ENCODE results near the gene COQ8B.
A peak's percentile ranks its signal among the peaks of the same experiment; 100 is the strongest.

COQ8B gene

GRCh38 chr19:40750058-40750873 is 33.6 kb upstream of the COQ8B start, which contains the start of gene ACTMAP:
ACTMAP (minus strand) TSS chr19:40750477; CDS start chr19:40749803, 674 bp downstream.
- Histone ChIP-seq H3K9ac (ENCODE audit: low read length) (peak within 1 kb of the TSS; percentile 98), H3K4me3 (ENCODE audit: low read depth, low read length, poor library complexity, severe bottlenecking) (peak within 1 kb of the TSS; percentile 89), H3K4me1 (ENCODE audit: insufficient read depth, low read length, severe bottlenecking) (peaks cover 53% of the 10 kb centered on the region), H4K20me1 (ENCODE audit: insufficient read depth, low read length) (no peaks in the 10 kb centered on the region), H3K36me3 (ENCODE audit: insufficient read depth, low read length) (peaks cover 34% of the 10 kb centered on the region), H3K27ac (ENCODE audit: low read depth, low read length, poor library complexity, severe bottlenecking) (peak within 1 kb of the TSS; percentile 84), H3K9me3 (ENCODE audit: low read length) (no peaks in the 10 kb centered on the region), H3K4me2 (ENCODE audit: low read length) (peak within 1 kb of the TSS; percentile 75), H3K79me2 (ENCODE audit: insufficient read depth, low read length) (peaks cover 42% of the 10 kb centered on the region), H3K27me3 (ENCODE audit: insufficient read depth, low read length) (no peaks in the 10 kb centered on the region), H3K9me2 (ENCODE audit: low read depth, low read length) (no peaks in the 10 kb centered on the region), H2AFZ (ENCODE audit: low read length) (no peak within 1 kb of the TSS), H3F3A (ENCODE audit: insufficient read depth, low read length) (no peaks in the 10 kb centered on the region)
- TF ChIP-seq CTCF (IDR thresholded peaks at IDR 0.05; ENCODE audit: low read length) (no peak), EZH2 (IDR thresholded peaks at IDR 0.05; ENCODE audit: borderline replicate concordance, low read length) (no peak)

- no peaks in the 10 kb centered on the region for H3K9me2 ChIP-seq (ENCODE audit: low read depth, low read length)
- peaks cover 15% of the 10 kb centered on the region for H3K79me2 ChIP-seq (ENCODE audit: insufficient read depth, low read length)
- peaks cover 31% of the 10 kb centered on the region for H3K4me1 ChIP-seq (ENCODE audit: insufficient read depth, low read length, severe bottlenecking)
- H3K27me3 ChIP-seq (ENCODE audit: insufficient read depth, low read length) = no peaks in the 10 kb centered on the region
- H3K9ac ChIP-seq (ENCODE audit: low read length) = no peak overlapping the region
- peaks cover 14% of the 10 kb centered on the region for H3K36me3 ChIP-seq (ENCODE audit: insufficient read depth, low read length)
- no peaks in the 10 kb centered on the region for H4K20me1 ChIP-seq (ENCODE audit: insufficient read depth, low read length)
- no peak overlapping the region for H3K4me2 ChIP-seq (ENCODE audit: low read length)
- H3F3A ChIP-seq (ENCODE audit: insufficient read depth, low read length) = no peaks in the 10 kb centered on the region
- no peak for TF ChIP-seq EZH2 (IDR thresholded peaks at IDR 0.05; ENCODE audit: borderline replicate concordance, low read length)
- no peak for TF ChIP-seq CTCF (IDR thresholded peaks at IDR 0.05; ENCODE audit: low read length)
- H3K4me3 ChIP-seq (ENCODE audit: low read depth, low read length, poor library complexity, severe bottlenecking) = no peak overlapping the region
- peak overlapping the region; percentile 83 for H3K27ac ChIP-seq (ENCODE audit: low read depth, low read length, poor library complexity, severe bottlenecking)
- no peak overlapping the region for H2AFZ ChIP-seq (ENCODE audit: low read length)
- no peaks in the 10 kb centered on the region for H3K9me3 ChIP-seq (ENCODE audit: low read length)
Observed at GRCh38 chr19:40747536-40747935, 30.9 kb upstream of the COQ8B start.

GRCh38 chr19:40745402-40745780 is 28.7 kb upstream of the COQ8B start:
- H3K4me2 ChIP-seq (ENCODE audit: low read length) = no peak overlapping the region
- H3K9me2 ChIP-seq (ENCODE audit: low read depth, low read length) = no peaks in the 10 kb centered on the region
- H2AFZ ChIP-seq (ENCODE audit: low read length) = no peak overlapping the region
- peaks cover 27% of the 10 kb centered on the region for H3K4me1 ChIP-seq (ENCODE audit: insufficient read depth, low read length, severe bottlenecking)
- H3K4me3 ChIP-seq (ENCODE audit: low read depth, low read length, poor library complexity, severe bottlenecking) = no peak overlapping the region
- H4K20me1 ChIP-seq (ENCODE audit: insufficient read depth, low read length) = no peaks in the 10 kb centered on the region
- no peak overlapping the region for H3K27ac ChIP-seq (ENCODE audit: low read depth, low read length, poor library complexity, severe bottlenecking)
- no peaks in the 10 kb centered on the region for H3K79me2 ChIP-seq (ENCODE audit: insufficient read depth, low read length)
- no peaks in the 10 kb centered on the region for H3K27me3 ChIP-seq (ENCODE audit: insufficient read depth, low read length)
- no peaks in the 10 kb centered on the region for H3K36me3 ChIP-seq (ENCODE audit: insufficient read depth, low read length)
- no peaks in the 10 kb centered on the region for H3K9me3 ChIP-seq (ENCODE audit: low read length)
- H3F3A ChIP-seq (ENCODE audit: insufficient read depth, low read length) = no peaks in the 10 kb centered on the region
- H3K9ac ChIP-seq (ENCODE audit: low read length) = no peak overlapping the region
- TF ChIP-seq CTCF (IDR thresholded peaks at IDR 0.05; ENCODE audit: low read length) (no peak), EZH2 (IDR thresholded peaks at IDR 0.05; ENCODE audit: borderline replicate concordance, low read length) (no peak)

Data from OCI-LY1 (cell line).